GM12865 (cell line): ENCODE results near the gene UNC5A.

ENCODE experiments used
- DNase-seq: peaks from one replicate; pipeline ENCODE4 v3.0.0; 2010; ENCODE audit warnings: low read depth
- H3K4me3 ChIP-seq: 2 replicates; pipeline ENCODE4 v1.5.1; 2011; ENCODE audit warnings: mild to moderate bottlenecking, low read depth, low read length, control low read depth
- CTCF ChIP-seq: IDR thresholded peaks from 2 replicates; pipeline ENCODE4 v1.5.1; 2011; ENCODE audit warnings: low read length, control low read depth, low read depth, inconsistent platforms; ENCODE audit not compliant: insufficient read depth; ENCODE audit errors: missing control alignments

The UNC5A gene

GRCh38 chr5:176915906-176916305, 105.5 kb downstream of the UNC5A start:
- H3K4me3 ChIP-seq = no peak overlapping the region
- TF ChIP-seq CTCF = no peak
- DNase-seq = no peak

- TF ChIP-seq CTCF = no peak
- no peak for DNase-seq
- no peak overlapping the region for H3K4me3 ChIP-seq
Measured at GRCh38 chr5:176916337-176916736, 106.0 kb downstream of the UNC5A start.

GRCh38 chr5:176918613-176919012, 108.3 kb downstream of the UNC5A start:
- no peak overlapping the region for H3K4me3 ChIP-seq
- no peak for TF ChIP-seq CTCF
- no peak for DNase-seq

- no peak for DNase-seq
- no peak for TF ChIP-seq CTCF
- H3K4me3 ChIP-seq = no peak overlapping the region
Measured at GRCh38 chr5:176921714-176922113, 111.4 kb downstream of the UNC5A start.

GRCh38 chr5:176922817-176923216, 112.5 kb downstream of the UNC5A start:
- no peak for DNase-seq
- TF ChIP-seq CTCF = no peak
- H3K4me3 ChIP-seq = no peak overlapping the region

- TF ChIP-seq CTCF = no peak
- DNase-seq = no peak
- no peak overlapping the region for H3K4me3 ChIP-seq
Measured at GRCh38 chr5:176927562-176927961, 117.2 kb downstream of the UNC5A start.

- DNase-seq = no peak
- no peak overlapping the region for H3K4me3 ChIP-seq
- TF ChIP-seq CTCF = no peak
Measured at GRCh38 chr5:176929654-176930053, 119.3 kb downstream of the UNC5A start.
